Hepatocyte (in vitro differentiated cells): ENCODE data around the gene ASCC2. TPM values are rescaled to one million over a fixed set of nuclear protein-coding genes. Genes with fewer than 3 reads are reported as not detected.

ENCODE experiments used
- DNase-seq: peaks from one replicate; pipeline ENCODE4 v3.0.0-alpha.2; 2016; ENCODE audit warnings: low spot score
- H2AFZ ChIP-seq: fragments of 200-600 bp; sonication (generic); 2 replicates; pipeline ENCODE4 v1.6.0; 2016; ENCODE audit warnings: antibody characterized with exemption, mild to moderate bottlenecking
- H3K27ac ChIP-seq: fragments of 200-600 bp; sonication (generic); 2 replicates; pipeline ENCODE4 v1.5.1; 2016; ENCODE audit warnings: mild to moderate bottlenecking
- H3K27me3 ChIP-seq: fragments of 200-600 bp; sonication (generic); 2 replicates; pipeline ENCODE4 v1.6.1; 2016
- H3K36me3 ChIP-seq: fragments of 200-600 bp; sonication (generic); replicated peaks from 2 replicates; pipeline ENCODE4 v1.5.1; 2016; ENCODE audit warnings: low read depth; ENCODE audit not compliant: insufficient read depth
- H3K4me1 ChIP-seq: fragments of 200-600 bp; sonication (generic); 2 replicates; pipeline ENCODE4 v1.5.1; 2016; ENCODE audit warnings: mild to moderate bottlenecking, moderate library complexity; ENCODE audit not compliant: insufficient read depth
- H3K4me2 ChIP-seq: fragments of 200-600 bp; sonication (generic); 2 replicates; pipeline ENCODE4 v1.6.0; 2016
- H3K4me3 ChIP-seq: fragments of 200-600 bp; sonication (generic); 2 replicates; pipeline ENCODE4 v1.5.1; 2016; ENCODE audit warnings: mild to moderate bottlenecking
- H3K79me2 ChIP-seq: fragments of 200-600 bp; sonication (generic); 2 replicates; pipeline ENCODE4 v1.6.0; 2017; ENCODE audit warnings: mild to moderate bottlenecking
- H3K9me2 ChIP-seq: fragments of 200-600 bp; sonication (generic); replicated peaks from 2 replicates; pipeline ENCODE4 v1.6.0; 2017; ENCODE audit warnings: mild to moderate bottlenecking; ENCODE audit not compliant: insufficient read depth
- H3K9me3 ChIP-seq: fragments of 200-600 bp; sonication (generic); 2 replicates; pipeline ENCODE4 v1.5.1; 2016; ENCODE audit warnings: low read depth, mild to moderate bottlenecking
- H4K20me1 ChIP-seq: fragments of 200-600 bp; sonication (generic); 2 replicates; pipeline ENCODE4 v1.6.0; 2016; ENCODE audit warnings: mild to moderate bottlenecking; ENCODE audit not compliant: insufficient read depth, poor library complexity, severe bottlenecking
- CTCF ChIP-seq: fragments of 200-600 bp; sonication (generic); IDR thresholded peaks from 2 replicates; pipeline ENCODE4 v1.5.1; 2016; ENCODE audit warnings: antibody characterized with exemption, mild to moderate bottlenecking; ENCODE audit not compliant: poor library complexity
- EZH2 ChIP-seq: fragments of 200-600 bp; sonication (generic); IDR thresholded peaks from 2 replicates; pipeline ENCODE4 v1.6.1; 2016; ENCODE audit warnings: antibody characterized with exemption, mild to moderate bottlenecking, borderline replicate concordance
- EZH2phosphoT487 ChIP-seq: fragments of 200-600 bp; sonication (generic); IDR thresholded peaks from one replicate; pipeline ENCODE4 v1.6.1; 2018; ENCODE audit warnings: antibody characterized with exemption, mild to moderate bottlenecking, low read depth, moderate library complexity; ENCODE audit not compliant: unreplicated experiment, severe bottlenecking
- WGBS: methylation state at CpG from one replicate; pipeline ENCODE4 v1.1.6; 2016; ENCODE audit warnings: low lambda C conversion rate; ENCODE audit errors: missing lambda C conversion rate; 5-methylcytosine and 5-hydroxymethylcytosine counted together
- polyA plus RNA-seq: library from polyadenylated mRNA; unstranded; fragments of >200 nt; fragmentation: Nextera tagmentation; extraction: Ambion mirVana; gene quantifications from 2 replicates; pipeline ENCODE4 v1.2.1, GENCODE V29; 2016
- total RNA-seq: library from RNA; depleted of rRNA; stranded (reverse); fragments of >200 nt; gene quantifications from 2 replicates; pipeline ENCODE4 v1.2.3, GENCODE V29; 2014

ASCC2 gene
- total and polyA plus RNA-seq, 2 experiments from 2014 or later = 25.9 to 54.8 TPM

DNA sequence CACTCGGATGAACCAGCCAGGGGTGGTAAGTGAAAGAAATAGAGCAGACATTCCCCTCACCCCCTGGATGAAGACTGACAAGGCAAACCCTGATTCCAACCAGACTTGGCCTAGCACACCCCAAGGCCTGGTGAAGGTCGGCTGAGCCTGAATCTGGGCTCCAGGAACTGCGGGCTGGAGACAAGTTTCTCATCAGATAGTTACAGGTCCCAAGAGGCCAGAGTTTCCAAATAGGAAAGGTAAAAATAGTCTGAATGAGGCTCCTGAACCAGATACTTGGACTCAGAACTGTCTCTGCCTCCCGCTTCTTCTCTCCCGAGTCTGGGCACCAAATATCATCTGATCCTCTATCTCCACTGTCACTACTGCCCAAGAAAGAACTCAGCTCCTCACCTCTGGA lies 79.1 kb downstream of the ASCC2 start:
- Histone ChIP-seq H3K27me3 (no peaks in the 10 kb centered on the region), H4K20me1 (no peaks in the 10 kb centered on the region), H3K4me2 (no peak overlapping the region), H3K9me2 (no peaks in the 10 kb centered on the region), H3K4me3 (no peak overlapping the region), H3K27ac (no peak overlapping the region), H3K9me3 (no peaks in the 10 kb centered on the region), H2AFZ (no peak overlapping the region), H3K4me1 (no peaks in the 10 kb centered on the region), H3K36me3 (no peaks in the 10 kb centered on the region), H3K79me2 (no peaks in the 10 kb centered on the region)
- 82% methylated on average over 5 of the region's 5 CpGs for WGBS
- DNase-seq = no peak
- TF ChIP-seq CTCF (no peak), EZH2 (no peak), EZH2phosphoT487 (no peak)

DNA sequence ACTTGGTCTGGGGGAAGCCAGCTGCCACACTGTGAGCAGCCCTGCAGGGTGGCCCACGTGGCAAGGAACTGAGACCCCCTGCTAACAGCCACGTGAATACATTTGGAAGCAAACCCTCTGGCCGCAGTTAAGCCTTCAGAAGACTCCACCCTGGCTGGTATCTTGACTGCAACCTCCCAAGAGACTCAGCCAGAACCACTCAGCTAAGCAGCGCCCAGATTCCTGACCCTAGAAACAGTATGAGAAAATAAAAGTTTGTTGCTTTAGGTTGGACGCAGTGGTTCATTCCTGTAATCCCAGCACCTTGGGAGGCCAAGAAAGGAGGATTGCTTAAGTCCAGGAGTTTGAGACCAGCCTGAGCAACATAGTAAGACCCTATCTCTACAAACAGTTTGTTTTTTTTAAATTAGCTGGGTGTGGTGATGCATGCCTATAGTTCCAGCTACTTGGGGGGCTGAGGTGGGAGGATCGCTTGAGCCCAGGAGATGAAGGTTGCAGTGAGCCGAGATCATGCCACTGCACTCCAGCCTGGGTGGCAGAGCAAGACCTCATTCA lies 79.9 kb downstream of the ASCC2 start:
- H4K20me1 ChIP-seq = no peaks in the 10 kb centered on the region
- 74% methylated on average over 7 of the region's 7 CpGs for WGBS
- H3K4me3 ChIP-seq = no peak overlapping the region
- no peaks in the 10 kb centered on the region for H3K36me3 ChIP-seq
- no peaks in the 10 kb centered on the region for H3K9me2 ChIP-seq
- no peaks in the 10 kb centered on the region for H3K27me3 ChIP-seq
- TF ChIP-seq EZH2phosphoT487 = no peak
- TF ChIP-seq CTCF = no peak
- no peak for TF ChIP-seq EZH2
- H3K9me3 ChIP-seq = no peaks in the 10 kb centered on the region
- no peak overlapping the region for H2AFZ ChIP-seq
- H3K79me2 ChIP-seq = no peaks in the 10 kb centered on the region
- H3K4me1 ChIP-seq = no peaks in the 10 kb centered on the region
- no peak overlapping the region for H3K4me2 ChIP-seq
- no peak overlapping the region for H3K27ac ChIP-seq
- DNase-seq = no peak

GRCh38 chr22:29757096-29757495 lies 81.0 kb downstream of the ASCC2 start:
- 88% methylated on average over 3 of the region's 3 CpGs for WGBS
- H3K27me3 ChIP-seq = no peaks in the 10 kb centered on the region

More at GRCh38 chr22:29757096-29757495, 81.0 kb downstream of the ASCC2 start:
- Histone ChIP-seq H3K4me1 (no peaks in the 10 kb centered on the region), H2AFZ (no peak overlapping the region), H3K4me3 (no peak overlapping the region), H3K4me2 (no peak overlapping the region), H3K27ac (no peak overlapping the region), H4K20me1 (no peaks in the 10 kb centered on the region), H3K9me2 (no peaks in the 10 kb centered on the region), H3K9me3 (no peaks in the 10 kb centered on the region), H3K36me3 (no peaks in the 10 kb centered on the region), H3K79me2 (no peaks in the 10 kb centered on the region)
- TF ChIP-seq CTCF = no peak
- TF ChIP-seq EZH2phosphoT487 = no peak
- no peak for DNase-seq
